Measurements from ENCODE around the gene RRP12.

Gene RRP12

GRCh38 chr10:97311111-97311626, 90.0 kb downstream of the RRP12 start:
- no peak for DNase-seq

GRCh38 chr10:97307866-97308780, 93.0 kb downstream of the RRP12 start:
- no peak for DNase-seq

GRCh38 chr10:97307441-97307840, 93.7 kb downstream of the RRP12 start:
- no peak for DNase-seq
